SH-SY5Y (cell line): ENCODE data around the gene SLC1A4.

ENCODE experiments used
- GATA2 ChIP-seq: IDR thresholded peaks from 2 replicates; pipeline ENCODE4 v1.6.1; 2011; ENCODE audit warnings: mild to moderate bottlenecking, low read depth, low read length
- GATA3 ChIP-seq: IDR thresholded peaks from 2 replicates; pipeline ENCODE4 v1.6.1; 2011; ENCODE audit warnings: low read depth, mild to moderate bottlenecking, low read length, moderate library complexity

DNA sequence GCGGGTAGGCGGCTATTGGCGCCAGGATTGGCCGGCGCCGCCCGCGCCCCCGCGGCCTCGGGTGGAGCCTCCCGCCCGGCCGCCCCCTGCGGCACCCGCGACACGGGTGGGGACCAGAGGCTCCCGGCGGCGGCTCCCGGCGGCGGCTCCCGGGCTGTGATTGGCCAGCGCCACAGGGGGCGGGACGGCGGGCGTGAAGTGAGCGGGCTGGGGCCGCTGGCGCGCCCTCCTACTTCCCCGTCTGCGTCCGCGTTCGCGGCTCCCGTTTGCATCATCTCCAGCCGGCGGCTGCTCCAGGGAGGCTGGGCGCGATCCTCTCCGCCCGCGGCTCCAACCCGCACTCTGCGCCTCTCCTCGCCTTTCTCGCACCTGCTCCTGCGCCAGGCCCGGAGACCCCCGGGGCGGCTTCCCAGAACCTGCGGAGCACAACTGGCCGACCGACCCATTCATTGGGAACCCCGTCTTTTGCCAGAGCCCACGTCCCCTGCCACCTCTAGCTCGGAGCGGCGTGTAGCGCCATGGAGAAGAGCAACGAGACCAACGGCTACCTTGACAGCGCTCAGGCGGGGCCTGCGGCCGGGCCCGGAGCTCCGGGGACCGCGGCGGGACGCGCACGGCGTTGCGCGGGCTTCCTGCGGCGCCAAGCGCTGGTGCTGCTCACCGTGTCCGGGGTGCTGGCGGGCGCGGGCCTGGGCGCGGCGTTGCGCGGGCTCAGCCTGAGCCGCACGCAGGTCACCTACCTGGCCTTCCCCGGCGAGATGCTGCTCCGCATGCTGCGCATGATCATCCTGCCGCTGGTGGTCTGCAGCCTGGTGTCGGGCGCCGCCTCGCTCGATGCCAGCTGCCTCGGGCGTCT, at the start of gene SLC1A4:
- TF ChIP-seq GATA2: no peak
- no peak for TF ChIP-seq GATA3
